GM08714 (cell line): ENCODE measurements around the gene PCED1B.
"Not testable (repeated sequence)": the region's sequence is repeated elsewhere in the genome, so short reads cannot be mapped to it uniquely, and the experiment has no call there.

Experiments
- H3K4me3 ChIP-seq: fragments of 200-500 bp; sonication (Bioruptor generic); 2 replicates; pipeline ENCODE4 v1.5.1; 2014; ENCODE audit warnings: mild to moderate bottlenecking, low read length, inconsistent platforms
- ZNF274 ChIP-seq: IDR thresholded peaks from 2 replicates; pipeline ENCODE4 v1.6.1; 2012; ENCODE audit warnings: mild to moderate bottlenecking, low read depth, low read length

PCED1B gene

GRCh38 chr12:47144769-47145168 is 65.3 kb downstream of the PCED1B start:
- no peak overlapping the region for H3K4me3 ChIP-seq
- TF ChIP-seq ZNF274: no peak

- no peak overlapping the region for H3K4me3 ChIP-seq
- no peak for TF ChIP-seq ZNF274
Observed at GRCh38 chr12:47145188-47145587, 65.8 kb downstream of the PCED1B start.

- no peak overlapping the region for H3K4me3 ChIP-seq
- TF ChIP-seq ZNF274: no peak
Observed at GRCh38 chr12:47147739-47148138, 68.3 kb downstream of the PCED1B start.

GRCh38 chr12:47149146-47149545 is 69.7 kb downstream of the PCED1B start:
- H3K4me3 ChIP-seq: no peak overlapping the region
- no peak for TF ChIP-seq ZNF274

GRCh38 chr12:47152095-47152494 is 72.7 kb downstream of the PCED1B start:
- TF ChIP-seq ZNF274: no peak
- H3K4me3 ChIP-seq: no peak overlapping the region

- no peak overlapping the region for H3K4me3 ChIP-seq
- no peak for TF ChIP-seq ZNF274
Observed at GRCh38 chr12:47155457-47156166, 76.2 kb downstream of the PCED1B start.

- TF ChIP-seq ZNF274: no peak
- H3K4me3 ChIP-seq: no peak overlapping the region
Observed at GRCh38 chr12:47156167-47156736, 76.8 kb downstream of the PCED1B start.

GRCh38 chr12:47158792-47159191 is 79.4 kb downstream of the PCED1B start:
- TF ChIP-seq ZNF274: no peak
- H3K4me3 ChIP-seq: no peak overlapping the region

GRCh38 chr12:47159348-47159747 is 79.9 kb downstream of the PCED1B start:
- TF ChIP-seq ZNF274: no peak
- no peak overlapping the region for H3K4me3 ChIP-seq

- no peak for TF ChIP-seq ZNF274
- no peak overlapping the region for H3K4me3 ChIP-seq
Observed at GRCh38 chr12:47160316-47161244, 81.2 kb downstream of the PCED1B start.

- TF ChIP-seq ZNF274: no peak
- no peak overlapping the region for H3K4me3 ChIP-seq
Observed at GRCh38 chr12:47164116-47164515, 84.7 kb downstream of the PCED1B start.

- no peak for TF ChIP-seq ZNF274
- H3K4me3 ChIP-seq: no peak overlapping the region
Observed at GRCh38 chr12:47164724-47165439, 85.5 kb downstream of the PCED1B start.

GRCh38 chr12:47165934-47166333 is 86.5 kb downstream of the PCED1B start:
- H3K4me3 ChIP-seq: no peak overlapping the region
- TF ChIP-seq ZNF274: no peak

- no peak overlapping the region for H3K4me3 ChIP-seq
- no peak for TF ChIP-seq ZNF274
Observed at GRCh38 chr12:47166365-47166764, 86.9 kb downstream of the PCED1B start.

- H3K4me3 ChIP-seq: not testable (repeated sequence)
Observed at GRCh38 chr12:47170281-47170680, 90.9 kb downstream of the PCED1B start.
